Measurements from ENCODE around the gene POFUT1.

DNA sequence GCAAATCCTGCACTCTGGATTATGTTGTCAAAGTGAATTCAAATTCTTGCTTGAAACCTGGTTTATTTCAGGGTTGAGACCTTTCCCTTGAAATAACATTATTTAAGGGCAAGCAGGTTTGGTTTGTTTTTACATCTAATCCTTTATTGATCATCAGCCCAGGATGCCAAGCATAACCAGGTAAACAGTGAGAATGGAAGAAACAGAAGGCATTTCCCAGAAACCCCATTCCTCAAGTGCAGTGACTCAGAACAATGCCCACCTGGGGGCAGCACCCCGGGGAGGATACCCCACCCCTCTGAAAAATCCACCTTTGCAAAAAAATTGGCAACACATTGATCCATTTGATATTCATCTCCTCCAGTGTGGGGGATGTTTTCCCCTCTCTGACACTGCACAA lies 32.5 kb downstream of the POFUT1 start:
- TF ChIP-seq, protein P1, sequence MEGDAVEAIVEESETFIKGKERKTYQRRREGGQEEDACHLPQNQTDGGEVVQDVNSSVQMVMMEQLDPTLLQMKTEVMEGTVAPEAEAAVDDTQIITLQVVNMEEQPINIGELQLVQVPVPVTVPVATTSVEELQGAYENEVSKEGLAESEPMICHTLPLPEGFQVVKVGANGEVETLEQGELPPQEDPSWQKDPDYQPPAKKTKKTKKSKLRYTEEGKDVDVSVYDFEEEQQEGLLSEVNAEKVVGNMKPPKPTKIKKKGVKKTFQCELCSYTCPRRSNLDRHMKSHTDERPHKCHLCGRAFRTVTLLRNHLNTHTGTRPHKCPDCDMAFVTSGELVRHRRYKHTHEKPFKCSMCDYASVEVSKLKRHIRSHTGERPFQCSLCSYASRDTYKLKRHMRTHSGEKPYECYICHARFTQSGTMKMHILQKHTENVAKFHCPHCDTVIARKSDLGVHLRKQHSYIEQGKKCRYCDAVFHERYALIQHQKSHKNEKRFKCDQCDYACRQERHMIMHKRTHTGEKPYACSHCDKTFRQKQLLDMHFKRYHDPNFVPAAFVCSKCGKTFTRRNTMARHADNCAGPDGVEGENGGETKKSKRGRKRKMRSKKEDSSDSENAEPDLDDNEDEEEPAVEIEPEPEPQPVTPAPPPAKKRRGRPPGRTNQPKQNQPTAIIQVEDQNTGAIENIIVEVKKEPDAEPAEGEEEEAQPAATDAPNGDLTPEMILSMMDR (IDR thresholded peaks at IDR 0.05), result no peak
- TF ChIP-seq POLR2AphosphoS5 (IDR thresholded peaks at IDR 0.05) (no peak), POLR2A (IDR thresholded peaks at IDR 0.05) (no peak), EP300 (IDR thresholded peaks at IDR 0.05) (no peak)

Measured in gastroesophageal sphincter (tissue), 3 donors.